ENCODE results near the gene RMC1. TPM values are rescaled to one million over a fixed set of nuclear protein-coding genes. Genes with fewer than 3 reads are reported as not detected.

Gene RMC1
- total RNA-seq, 2 experiments from 2014 or later = 32.8 to 36.2 TPM

DNA sequence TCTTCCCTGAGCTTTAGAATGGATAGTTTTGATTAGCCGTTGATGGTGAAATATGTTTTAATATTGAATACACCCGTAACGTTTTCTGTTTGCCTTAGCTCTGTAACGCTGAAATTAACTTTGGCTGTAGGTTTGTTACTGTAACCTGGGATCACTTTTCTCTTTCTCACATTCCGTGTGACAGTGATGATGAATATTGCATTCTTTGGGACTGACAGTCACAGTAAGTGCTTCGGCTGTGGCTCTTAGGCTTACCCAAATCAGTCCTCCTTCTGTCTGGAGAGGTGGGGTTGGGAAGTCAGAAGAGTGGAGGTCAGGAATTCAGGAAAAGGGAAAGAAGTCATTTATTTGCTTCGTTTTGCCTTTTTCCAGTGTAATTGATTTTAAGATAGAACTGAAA, 18.0 kb downstream of the RMC1 start:
- no peak overlapping the region for H3K4me2 ChIP-seq (ENCODE audit: low read length)
- no peak for DNase-seq (ENCODE audit: low spot score)
- H3K9me3 ChIP-seq (ENCODE audit: low read length) = no peaks in the 10 kb centered on the region
- ChIA-PET CTCF (ENCODE audit: unreplicated experiment) (no interaction called here), POLR2A (interaction anchor here (0.5 kb wide), 1 partner anchor 887 kb away, joined by 3 read pairs; no protein-coding TSS in a partner anchor)
- intact Hi-C loops (cut with micrococcal nuclease; ENCODE audit: unreplicated experiment) = no loop called here
- H4K20me1 ChIP-seq (ENCODE audit: insufficient read depth, low read length) = no peaks in the 10 kb centered on the region
- H3K27ac ChIP-seq (ENCODE audit: low read depth, low read length, poor library complexity, severe bottlenecking) = no peak overlapping the region
- H3K4me3 ChIP-seq (ENCODE audit: low read depth, low read length, poor library complexity, severe bottlenecking) = no peak overlapping the region
- peaks cover 97% of the 10 kb centered on the region for H3K36me3 ChIP-seq (ENCODE audit: insufficient read depth, low read length)
- H3K9me2 ChIP-seq (ENCODE audit: insufficient read depth, low read length) = no peaks in the 10 kb centered on the region
- no peaks in the 10 kb centered on the region for H3K79me2 ChIP-seq (ENCODE audit: insufficient read depth, low read depth, low read length)
- H2AFZ ChIP-seq (ENCODE audit: low read length) = no peak overlapping the region
- no peaks in the 10 kb centered on the region for H3K4me1 ChIP-seq (ENCODE audit: insufficient read depth, low read length, poor library complexity, severe bottlenecking)
- BruUV-seq (replicated peaks) = no TSS peak
- no peak for TF ChIP-seq EZH2phosphoT487 (IDR thresholded peaks at IDR 0.05; ENCODE audit: borderline replicate concordance, low read depth, low read length)
- TF ChIP-seq, protein P1, sequence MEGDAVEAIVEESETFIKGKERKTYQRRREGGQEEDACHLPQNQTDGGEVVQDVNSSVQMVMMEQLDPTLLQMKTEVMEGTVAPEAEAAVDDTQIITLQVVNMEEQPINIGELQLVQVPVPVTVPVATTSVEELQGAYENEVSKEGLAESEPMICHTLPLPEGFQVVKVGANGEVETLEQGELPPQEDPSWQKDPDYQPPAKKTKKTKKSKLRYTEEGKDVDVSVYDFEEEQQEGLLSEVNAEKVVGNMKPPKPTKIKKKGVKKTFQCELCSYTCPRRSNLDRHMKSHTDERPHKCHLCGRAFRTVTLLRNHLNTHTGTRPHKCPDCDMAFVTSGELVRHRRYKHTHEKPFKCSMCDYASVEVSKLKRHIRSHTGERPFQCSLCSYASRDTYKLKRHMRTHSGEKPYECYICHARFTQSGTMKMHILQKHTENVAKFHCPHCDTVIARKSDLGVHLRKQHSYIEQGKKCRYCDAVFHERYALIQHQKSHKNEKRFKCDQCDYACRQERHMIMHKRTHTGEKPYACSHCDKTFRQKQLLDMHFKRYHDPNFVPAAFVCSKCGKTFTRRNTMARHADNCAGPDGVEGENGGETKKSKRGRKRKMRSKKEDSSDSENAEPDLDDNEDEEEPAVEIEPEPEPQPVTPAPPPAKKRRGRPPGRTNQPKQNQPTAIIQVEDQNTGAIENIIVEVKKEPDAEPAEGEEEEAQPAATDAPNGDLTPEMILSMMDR (conservative IDR thresholded peaks at IDR 0.05; ENCODE audit: low read length) = no peak

DNA sequence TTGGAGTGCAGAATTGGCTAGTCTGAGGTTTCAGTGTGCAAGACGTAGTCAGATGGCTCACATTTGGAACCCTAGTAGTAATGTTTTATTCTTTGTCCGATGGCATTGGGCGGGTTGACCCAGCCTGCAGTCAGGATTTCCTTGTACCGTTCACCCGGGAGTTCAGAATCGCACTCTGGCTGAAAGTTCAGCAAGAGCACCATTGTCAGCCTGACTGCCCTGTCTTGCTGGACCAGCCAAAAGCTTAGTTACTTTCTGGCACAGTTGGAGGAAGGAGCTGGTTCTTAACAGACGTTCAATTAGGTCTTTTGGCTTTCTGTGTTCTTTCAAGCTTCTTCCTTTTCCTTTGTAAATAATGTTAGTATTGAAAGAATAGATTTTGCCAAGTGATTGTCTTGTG, 18.6 kb downstream of the RMC1 start:
- Histone ChIP-seq H3K36me3 (ENCODE audit: insufficient read depth, low read length) (peaks cover 97% of the 10 kb centered on the region), H3K4me1 (ENCODE audit: insufficient read depth, low read length, poor library complexity, severe bottlenecking) (no peaks in the 10 kb centered on the region), H3K4me2 (ENCODE audit: low read length) (no peak overlapping the region), H2AFZ (ENCODE audit: low read length) (no peak overlapping the region), H3K9me3 (ENCODE audit: low read length) (no peaks in the 10 kb centered on the region), H4K20me1 (ENCODE audit: insufficient read depth, low read length) (no peaks in the 10 kb centered on the region), H3K4me3 (ENCODE audit: low read depth, low read length, poor library complexity, severe bottlenecking) (no peak overlapping the region), H3K27ac (ENCODE audit: low read depth, low read length, poor library complexity, severe bottlenecking) (no peak overlapping the region), H3K9me2 (ENCODE audit: insufficient read depth, low read length) (no peaks in the 10 kb centered on the region), H3K79me2 (ENCODE audit: insufficient read depth, low read depth, low read length) (no peaks in the 10 kb centered on the region)
- BruUV-seq (replicated peaks) = no TSS peak
- intact Hi-C loops (cut with micrococcal nuclease; ENCODE audit: unreplicated experiment) = no loop called here
- POLR2A ChIA-PET = interaction anchor here (0.7 to 0.8 kb wide), 2 partner anchors 17 to 31 kb away, joined by 3 to 5 read pairs; no protein-coding TSS in a partner anchor
- TF ChIP-seq, protein P1 (conservative IDR thresholded peaks at IDR 0.05; ENCODE audit: low read length) = no peak
- no peak for TF ChIP-seq EZH2phosphoT487 (IDR thresholded peaks at IDR 0.05; ENCODE audit: borderline replicate concordance, low read depth, low read length)
- DNase-seq (ENCODE audit: low spot score) = no peak
- CTCF ChIA-PET (ENCODE audit: unreplicated experiment) = no interaction called here

DNA sequence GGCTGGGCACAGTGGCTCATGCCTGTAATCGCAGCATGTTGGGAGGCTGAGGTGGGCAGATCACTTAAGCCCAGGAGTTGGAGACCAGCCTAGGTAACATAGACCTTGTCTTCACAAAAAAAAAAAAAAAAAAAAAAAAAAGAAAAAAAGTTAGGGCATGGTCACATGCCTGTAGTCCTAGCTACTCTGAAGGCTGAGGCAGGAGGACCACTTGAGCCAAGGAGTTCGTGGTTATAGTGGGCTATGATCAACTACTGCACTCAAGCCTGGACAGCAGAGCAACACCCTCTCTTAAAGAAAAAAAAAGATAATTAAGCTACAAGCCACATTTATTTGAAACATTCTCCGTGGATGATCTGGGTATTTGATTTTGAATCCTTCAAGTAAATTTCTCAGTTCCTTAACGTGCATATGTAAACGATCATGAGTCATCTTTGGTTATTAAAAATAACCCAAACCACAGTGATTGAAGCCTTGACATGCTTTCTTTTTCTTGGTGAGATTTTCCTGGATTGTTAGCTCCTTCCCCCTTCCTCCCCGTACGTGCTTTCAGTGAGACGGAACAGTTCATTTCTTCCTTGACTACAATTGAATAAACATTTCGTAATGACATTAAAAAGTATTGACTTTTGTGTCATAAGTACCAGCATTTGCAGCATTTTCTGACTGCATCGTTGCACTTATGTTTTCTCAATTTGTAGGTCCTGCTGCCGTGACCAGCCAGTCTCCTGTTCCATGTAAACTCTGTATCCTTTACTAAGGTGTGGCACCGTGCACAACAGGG, 20.3 kb downstream of the RMC1 start:
- TF ChIP-seq, protein P1 (conservative IDR thresholded peaks at IDR 0.05; ENCODE audit: low read length) = no peak
- TF ChIP-seq EZH2phosphoT487 (IDR thresholded peaks at IDR 0.05; ENCODE audit: borderline replicate concordance, low read depth, low read length) = no peak
- no peak for DNase-seq (ENCODE audit: low spot score)
- intact Hi-C loops (cut with micrococcal nuclease; ENCODE audit: unreplicated experiment) = no loop called here
- Histone ChIP-seq H3K27ac (ENCODE audit: low read depth, low read length, poor library complexity, severe bottlenecking) (no peak overlapping the region), H3K4me2 (ENCODE audit: low read length) (no peak overlapping the region), H3K9me2 (ENCODE audit: insufficient read depth, low read length) (no peaks in the 10 kb centered on the region), H3K9me3 (ENCODE audit: low read length) (no peaks in the 10 kb centered on the region), H3K79me2 (ENCODE audit: insufficient read depth, low read depth, low read length) (no peaks in the 10 kb centered on the region), H3K4me1 (ENCODE audit: insufficient read depth, low read length, poor library complexity, severe bottlenecking) (no peaks in the 10 kb centered on the region), H2AFZ (ENCODE audit: low read length) (no peak overlapping the region), H3K36me3 (ENCODE audit: insufficient read depth, low read length) (peaks cover 96% of the 10 kb centered on the region), H4K20me1 (ENCODE audit: insufficient read depth, low read length) (no peaks in the 10 kb centered on the region), H3K4me3 (ENCODE audit: low read depth, low read length, poor library complexity, severe bottlenecking) (no peak overlapping the region)
- POLR2A ChIA-PET = interaction anchor here (0.6 to 0.9 kb wide), 2 partner anchors 362 to 432 kb away, joined by 3 read pairs; no protein-coding TSS in a partner anchor
- no TSS peak for BruUV-seq (replicated peaks)
- CTCF ChIA-PET (ENCODE audit: unreplicated experiment) = no interaction called here
